ENCODE data around the gene PDAP1. TPM values are rescaled to one million over a fixed set of nuclear protein-coding genes. Genes with fewer than 3 reads are reported as not detected.

PDAP1 gene
- total RNA-seq, 1 experiment from 2014 or later, result 150 TPM

Other genes with a start within 250 kb of the PDAP1 start
- gene KPNA7, start 200.5 kb downstream of the PDAP1 start, total RNA-seq (2014; rRNA removed; shearing (Covaris generic)), result not detected in 2 replicates
- gene MYH16, start 135.8 kb downstream of the PDAP1 start, total RNA-seq (2014; rRNA removed; shearing (Covaris generic)), result 0.41 TPM in 1 of 2 replicates, not detected in the other
- 186 and 242 TPM in 2 replicates for gene ARPC1A, start 82.7 kb downstream of the PDAP1 start, total RNA-seq (2014; rRNA removed; shearing (Covaris generic))
- 231 and 362 TPM in 2 replicates for gene ARPC1B, start 33.9 kb downstream of the PDAP1 start, total RNA-seq (2014; rRNA removed; shearing (Covaris generic))
- 109 and 152 TPM in 2 replicates for gene BUD31, start 372 bp upstream of the PDAP1 start, total RNA-seq (2014; rRNA removed; shearing (Covaris generic))
- 2.2 and 7.3 TPM in 2 replicates for gene PTCD1, start 30.2 kb upstream of the PDAP1 start, total RNA-seq (2014; rRNA removed; shearing (Covaris generic))
- 32.7 and 39.6 TPM in 2 replicates for gene CPSF4, start 30.3 kb upstream of the PDAP1 start, total RNA-seq (2014; rRNA removed; shearing (Covaris generic))
- gene ATP5MF, start 57.6 kb upstream of the PDAP1 start, total RNA-seq (2014; rRNA removed; shearing (Covaris generic)), result 650 and 1,516 TPM in 2 replicates
- gene ZNF789, start 64.3 kb upstream of the PDAP1 start, total RNA-seq (2014; rRNA removed; shearing (Covaris generic)), result 3.1 and 11.4 TPM in 2 replicates
- 16.3 and 24.0 TPM in 2 replicates for gene ZNF394, start 91.7 kb upstream of the PDAP1 start, total RNA-seq (2014; rRNA removed; shearing (Covaris generic))
- 10.2 and 16.1 TPM in 2 replicates for gene ZKSCAN5, start 96.1 kb upstream of the PDAP1 start, total RNA-seq (2014; rRNA removed; shearing (Covaris generic))
- 6.8 and 7.9 TPM in 2 replicates for gene FAM200A, start 143.5 kb upstream of the PDAP1 start, total RNA-seq (2014; rRNA removed; shearing (Covaris generic))
- gene ZNF655, start 150.0 kb upstream of the PDAP1 start, total RNA-seq (2014; rRNA removed; shearing (Covaris generic)), result 107 and 109 TPM in 2 replicates
- gene TMEM225B, start 189.7 kb upstream of the PDAP1 start, total RNA-seq (2014; rRNA removed; shearing (Covaris generic)), result 0.41 and 1.1 TPM in 2 replicates
- gene ZSCAN25, start 208.3 kb upstream of the PDAP1 start, total RNA-seq (2014; rRNA removed; shearing (Covaris generic)), result 26.9 and 28.3 TPM in 2 replicates